HG02763 (cell line): ENCODE data around the gene NEDD4L.

ENCODE experiments used
- ATAC-seq: cut with Tn5 transposase; IDR thresholded peaks from one replicate; pipeline ENCODE4 v1.9.1; 2021; ENCODE audit warnings: mild to moderate bottlenecking, moderate library complexity; ENCODE audit not compliant: unreplicated experiment

NEDD4L gene

GRCh38 chr18:58309099-58309498 is 265.1 kb downstream of the NEDD4L start:
- no peak for ATAC-seq

GRCh38 chr18:58309610-58310239 is 265.7 kb downstream of the NEDD4L start:
- ATAC-seq, result no peak

GRCh38 chr18:58310517-58310916 is 266.5 kb downstream of the NEDD4L start:
- peak; percentile 46 for ATAC-seq

GRCh38 chr18:58311390-58311789 is 267.4 kb downstream of the NEDD4L start:
- ATAC-seq, result no peak

GRCh38 chr18:58313491-58314032 is 269.5 kb downstream of the NEDD4L start:
- no peak for ATAC-seq

- no peak for ATAC-seq
Observed at GRCh38 chr18:58314284-58314683, 270.3 kb downstream of the NEDD4L start.

GRCh38 chr18:58315041-58315440 is 271.0 kb downstream of the NEDD4L start:
- no peak for ATAC-seq

GRCh38 chr18:58315739-58316215 is 271.8 kb downstream of the NEDD4L start:
- ATAC-seq, result no peak

- ATAC-seq, result no peak
Observed at GRCh38 chr18:58316396-58317342, 272.6 kb downstream of the NEDD4L start.

GRCh38 chr18:58319719-58320118 is 275.7 kb downstream of the NEDD4L start:
- no peak for ATAC-seq

- no peak for ATAC-seq
Observed at GRCh38 chr18:58320907-58321561, 277.0 kb downstream of the NEDD4L start.

- no peak for ATAC-seq
Observed at GRCh38 chr18:58321986-58322385, 278.0 kb downstream of the NEDD4L start.

GRCh38 chr18:58322464-58322863 is 278.4 kb downstream of the NEDD4L start:
- ATAC-seq, result no peak

- ATAC-seq, result no peak
Observed at GRCh38 chr18:58323866-58324762, 280.1 kb downstream of the NEDD4L start.

GRCh38 chr18:58324824-58325480 is 280.9 kb downstream of the NEDD4L start:
- no peak for ATAC-seq

- ATAC-seq, result no peak
Observed at GRCh38 chr18:58325494-58325893, 281.5 kb downstream of the NEDD4L start.

GRCh38 chr18:58334061-58334460 is 290.0 kb downstream of the NEDD4L start:
- ATAC-seq, result no peak

- ATAC-seq, result no peak
Observed at GRCh38 chr18:58335223-58335622, 291.2 kb downstream of the NEDD4L start.

- ATAC-seq, result no peak
Observed at GRCh38 chr18:58335821-58336220, 291.8 kb downstream of the NEDD4L start.

GRCh38 chr18:58336605-58337004 is 292.6 kb downstream of the NEDD4L start:
- no peak for ATAC-seq
